ENCODE results near the gene ANKRD10. TPM values are rescaled to one million over a fixed set of nuclear protein-coding genes. Genes with fewer than 3 reads are reported as not detected.

The ANKRD10 gene
- total RNA-seq, 2 donors from 2014 or later: 195 to 200 TPM

DNA sequence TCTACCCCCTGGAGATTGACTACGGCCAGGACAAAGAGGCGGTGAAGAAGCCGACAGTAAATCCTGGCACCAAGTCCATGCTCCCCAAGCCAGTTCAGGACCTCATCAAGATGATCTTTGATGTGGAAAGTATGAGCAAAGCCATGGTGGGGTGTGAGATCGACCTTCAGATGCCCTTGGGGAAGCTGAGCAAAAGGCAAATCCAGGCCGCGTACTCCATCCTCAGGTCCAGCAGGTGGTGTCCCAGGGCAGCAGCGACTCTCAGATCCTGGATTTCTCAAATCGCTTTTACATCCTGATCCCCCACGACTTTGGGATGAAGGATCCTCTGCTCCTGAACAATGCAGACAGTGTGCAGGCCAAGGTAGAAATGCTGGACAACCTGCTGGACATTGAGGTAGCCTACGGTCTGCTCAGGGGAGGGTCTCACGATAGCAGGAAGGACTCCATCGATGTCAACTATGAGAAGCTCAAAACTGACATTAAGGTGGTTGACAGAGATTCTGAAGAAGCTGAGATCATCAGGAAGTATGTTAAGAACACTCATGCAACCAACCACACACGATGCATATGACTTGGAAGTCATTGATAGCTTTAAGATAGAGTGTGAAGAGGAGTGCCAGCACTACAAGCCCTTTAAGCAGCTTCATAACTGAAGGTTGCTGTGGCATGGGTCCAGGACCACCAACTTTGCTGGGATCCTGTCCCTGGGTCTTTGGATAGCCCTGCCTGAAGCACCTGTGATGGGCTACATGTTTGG, 24.0 kb upstream of the ANKRD10 start:
- no peak for DNase-seq (ENCODE audit: low spot score)
- TF ChIP-seq, protein P1, sequence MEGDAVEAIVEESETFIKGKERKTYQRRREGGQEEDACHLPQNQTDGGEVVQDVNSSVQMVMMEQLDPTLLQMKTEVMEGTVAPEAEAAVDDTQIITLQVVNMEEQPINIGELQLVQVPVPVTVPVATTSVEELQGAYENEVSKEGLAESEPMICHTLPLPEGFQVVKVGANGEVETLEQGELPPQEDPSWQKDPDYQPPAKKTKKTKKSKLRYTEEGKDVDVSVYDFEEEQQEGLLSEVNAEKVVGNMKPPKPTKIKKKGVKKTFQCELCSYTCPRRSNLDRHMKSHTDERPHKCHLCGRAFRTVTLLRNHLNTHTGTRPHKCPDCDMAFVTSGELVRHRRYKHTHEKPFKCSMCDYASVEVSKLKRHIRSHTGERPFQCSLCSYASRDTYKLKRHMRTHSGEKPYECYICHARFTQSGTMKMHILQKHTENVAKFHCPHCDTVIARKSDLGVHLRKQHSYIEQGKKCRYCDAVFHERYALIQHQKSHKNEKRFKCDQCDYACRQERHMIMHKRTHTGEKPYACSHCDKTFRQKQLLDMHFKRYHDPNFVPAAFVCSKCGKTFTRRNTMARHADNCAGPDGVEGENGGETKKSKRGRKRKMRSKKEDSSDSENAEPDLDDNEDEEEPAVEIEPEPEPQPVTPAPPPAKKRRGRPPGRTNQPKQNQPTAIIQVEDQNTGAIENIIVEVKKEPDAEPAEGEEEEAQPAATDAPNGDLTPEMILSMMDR (IDR thresholded peaks at IDR 0.05): no peak
- no peaks in the 10 kb centered on the region for H3K27me3 ChIP-seq (replicated peaks; ENCODE audit: insufficient read depth)
- no peaks in the 10 kb centered on the region for H3K9me3 ChIP-seq
- no peak overlapping the region for H3K27ac ChIP-seq
- H3K36me3 ChIP-seq: no peaks in the 10 kb centered on the region
- no peak for ATAC-seq (ENCODE audit: insufficient number of reproducible peaks, low FRiP score, low read depth)
- no peak overlapping the region for H3K4me3 ChIP-seq
- H3K4me1 ChIP-seq (ENCODE audit: control insufficient read depth in 1 of 2, low read depth in 2 of 2): no peaks in the 10 kb centered on the region

DNA sequence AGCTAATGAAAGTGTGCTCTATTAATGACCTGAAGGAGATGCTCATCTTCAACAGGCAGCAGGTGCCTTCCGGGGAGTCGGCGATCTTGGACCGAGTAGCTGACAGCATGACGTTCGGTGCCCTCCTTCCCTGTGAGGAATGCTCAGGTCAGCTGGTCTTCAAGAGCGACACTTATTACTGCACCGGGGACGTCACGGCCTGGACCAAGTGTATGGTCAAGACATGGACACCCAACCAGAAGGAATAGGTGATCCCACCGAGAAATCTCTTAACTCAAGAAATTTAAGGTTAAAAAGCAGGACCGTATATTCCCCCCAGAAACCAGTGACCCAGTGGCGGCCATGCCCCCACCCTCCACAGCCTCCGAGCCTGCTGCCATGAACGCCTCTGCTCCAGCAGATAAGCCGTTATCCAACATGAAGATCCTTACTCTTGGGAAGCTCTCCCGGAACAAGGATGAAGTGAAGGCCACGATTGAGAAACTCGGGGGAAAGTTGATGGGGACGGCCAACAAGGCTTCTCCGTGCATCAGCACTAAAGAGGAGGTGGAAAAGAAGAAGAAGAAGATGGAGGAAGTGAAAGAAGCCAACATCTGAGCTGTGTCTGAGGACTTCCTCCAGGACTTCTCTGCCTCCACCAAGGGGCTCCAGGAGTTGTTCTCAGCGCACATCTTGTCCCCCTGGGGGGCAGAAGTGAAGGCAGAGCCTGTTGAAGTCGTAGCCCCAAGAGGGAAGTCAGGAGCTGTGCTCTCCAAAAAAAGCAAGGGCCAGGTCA, 22.8 kb upstream of the ANKRD10 start:
- no peak for DNase-seq (ENCODE audit: low spot score)
- H3K36me3 ChIP-seq: no peaks in the 10 kb centered on the region
- peaks cover 4% of the 10 kb centered on the region for H3K9me3 ChIP-seq
- no peaks in the 10 kb centered on the region for H3K4me1 ChIP-seq (ENCODE audit: control insufficient read depth in 1 of 2, low read depth in 2 of 2)
- TF ChIP-seq, protein P1 (IDR thresholded peaks at IDR 0.05): no peak
- no peak overlapping the region for H3K4me3 ChIP-seq
- H3K27ac ChIP-seq: no peak overlapping the region
- ATAC-seq (ENCODE audit: insufficient number of reproducible peaks, low FRiP score, low read depth): no peak
- no peaks in the 10 kb centered on the region for H3K27me3 ChIP-seq (replicated peaks; ENCODE audit: insufficient read depth)

GRCh38 chr13:110936519-110936918, 21.6 kb upstream of the ANKRD10 start:
- Histone ChIP-seq H3K27ac (no peak overlapping the region), H3K9me3 (peaks cover 4% of the 10 kb centered on the region), H3K27me3 (replicated peaks; ENCODE audit: insufficient read depth) (no peaks in the 10 kb centered on the region), H3K4me3 (no peak overlapping the region), H3K4me1 (ENCODE audit: control insufficient read depth in 1 of 2, low read depth in 2 of 2) (no peaks in the 10 kb centered on the region), H3K36me3 (no peaks in the 10 kb centered on the region)
- TF ChIP-seq, protein P1 (IDR thresholded peaks at IDR 0.05): no peak
- no peak for DNase-seq (ENCODE audit: low spot score)
- ATAC-seq (ENCODE audit: insufficient number of reproducible peaks, low FRiP score, low read depth): no peak

DNA sequence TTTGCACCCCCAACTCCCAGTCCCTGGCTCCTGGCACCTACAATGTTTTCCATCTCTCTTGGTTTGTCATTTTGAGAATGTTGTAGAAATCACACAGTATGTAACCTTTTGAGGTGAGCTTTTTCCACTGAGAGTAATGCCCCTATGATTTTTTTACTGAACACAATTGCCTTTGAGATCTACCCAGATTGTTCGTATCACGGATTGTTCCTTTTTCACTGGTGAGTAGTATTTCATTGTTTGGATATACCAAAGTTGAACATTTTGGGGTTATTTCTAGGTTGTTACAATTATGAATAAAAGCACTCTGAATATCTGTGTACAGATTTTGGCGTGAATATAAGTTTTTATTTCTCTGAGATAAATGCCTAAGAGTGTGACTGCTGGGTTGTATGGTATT, 17.7 kb upstream of the ANKRD10 start:
- no peak overlapping the region for H3K27ac ChIP-seq
- DNase-seq (ENCODE audit: low spot score): no peak
- TF ChIP-seq, protein P1 (IDR thresholded peaks at IDR 0.05): no peak

DNA sequence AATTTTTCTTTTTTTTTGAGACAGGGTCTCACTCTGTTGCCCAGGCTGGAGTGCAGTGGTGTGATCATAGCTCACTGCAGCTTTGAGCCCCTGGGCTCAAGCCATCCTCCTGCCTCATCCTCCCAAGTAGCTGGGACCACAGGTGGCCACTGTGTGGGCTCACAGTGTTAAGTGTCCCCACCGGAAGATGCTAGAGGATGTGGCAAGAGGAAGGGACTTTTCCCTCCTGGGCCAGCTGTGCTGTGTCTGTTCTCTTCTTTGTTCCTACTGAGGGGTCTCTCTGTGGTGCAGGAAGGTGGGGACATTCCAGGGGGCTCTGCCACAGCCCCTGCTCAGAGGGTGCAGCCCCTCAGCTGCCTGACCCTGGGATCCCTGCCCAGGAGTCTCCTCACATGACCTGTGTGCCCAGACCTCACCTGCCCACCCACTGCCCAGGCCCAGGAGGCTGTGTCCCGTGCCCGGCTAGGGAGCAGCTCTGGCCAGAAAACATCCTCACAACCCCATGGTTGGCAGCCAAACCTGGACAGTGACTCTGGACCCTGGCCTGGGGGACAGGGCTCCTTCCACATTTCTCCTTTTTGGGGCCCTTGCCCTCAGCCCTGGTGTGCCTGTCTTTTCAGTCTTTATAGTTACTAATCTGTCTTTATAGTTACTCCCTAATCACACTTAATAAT, 14.4 kb upstream of the ANKRD10 start:
- Histone ChIP-seq H3K27ac (no peak overlapping the region), H3K4me3 (no peak overlapping the region), H3K27me3 (replicated peaks; ENCODE audit: insufficient read depth) (no peaks in the 10 kb centered on the region), H3K4me1 (ENCODE audit: control insufficient read depth in 1 of 2, low read depth in 2 of 2) (no peaks in the 10 kb centered on the region), H3K9me3 (peaks cover 4% of the 10 kb centered on the region), H3K36me3 (no peaks in the 10 kb centered on the region)
- ATAC-seq (ENCODE audit: insufficient number of reproducible peaks, low FRiP score, low read depth) (no peak), DNase-seq (ENCODE audit: low spot score) (no peak)
- TF ChIP-seq, protein P1 (IDR thresholded peaks at IDR 0.05): no peak

More for the DNA sequence above, 17.7 kb upstream of the ANKRD10 start:
- Histone ChIP-seq H3K27me3 (replicated peaks; ENCODE audit: insufficient read depth) (no peaks in the 10 kb centered on the region), H3K4me1 (ENCODE audit: control insufficient read depth in 1 of 2, low read depth in 2 of 2) (no peaks in the 10 kb centered on the region), H3K36me3 (no peaks in the 10 kb centered on the region), H3K4me3 (no peak overlapping the region), H3K9me3 (peaks cover 4% of the 10 kb centered on the region)
- no peak for ATAC-seq (ENCODE audit: insufficient number of reproducible peaks, low FRiP score, low read depth)
